Esophagus squamous epithelium (tissue), 4 donors: ENCODE results near the gene AVEN.

Experiments used
- CTCF ChIP-seq, 6 experiments: fragments of 450-650 bp in 4 of 6; fragments of 200-600 bp in 2 of 6; sonication (generic) in 2 of 6; IDR thresholded peaks; one replicate each; pipeline ENCODE4 v1.5.1; 2016 to 2019; ENCODE audit warnings: antibody characterized with exemption in 6 of 6, mild to moderate bottlenecking in 4 of 6, moderate library complexity in 4 of 6
- POLR2A ChIP-seq, 4 donors: fragments of 450-650 bp; IDR thresholded peaks; one replicate each; pipeline ENCODE4 v1.6.1; 2017; ENCODE audit warnings: antibody characterized with exemption in 4 of 4, mild to moderate bottlenecking in 4 of 4, moderate library complexity in 3 of 4

GRCh38 chr15:33852570-33852969, 186.4 kb downstream of the AVEN start:
- no peak for TF ChIP-seq CTCF (IDR thresholded peaks at IDR 0.05)
- no peak for TF ChIP-seq POLR2A (IDR thresholded peaks at IDR 0.05)
